HS-5 (cell line): Measurements from ENCODE around the gene PRKCZ.

Source experiments
- DNase-seq: peaks from one replicate; pipeline ENCODE4 v3.0.0-alpha.2; 2012; ENCODE audit warnings: low read depth

PRKCZ gene

GRCh38 chr1:2024887-2025286 lies 25.3 kb upstream of the PRKCZ start:
- DNase-seq, result no peak

GRCh38 chr1:2025491-2025981 lies 24.7 kb upstream of the PRKCZ start:
- DNase-seq, result no peak

GRCh38 chr1:2027961-2028583 lies 22.1 kb upstream of the PRKCZ start:
- no peak for DNase-seq

GRCh38 chr1:2028870-2029560 lies 21.2 kb upstream of the PRKCZ start:
- no peak for DNase-seq

- no peak for DNase-seq
These were observed 20.6 kb upstream of the PRKCZ start for GRCh38 chr1:2029561-2029960.

GRCh38 chr1:2030076-2030871 lies 19.9 kb upstream of the PRKCZ start:
- no peak for DNase-seq

- no peak for DNase-seq
These were observed 18.4 kb upstream of the PRKCZ start for GRCh38 chr1:2031546-2032540.

- DNase-seq, result no peak
These were observed 17.5 kb upstream of the PRKCZ start for GRCh38 chr1:2032737-2033136.

GRCh38 chr1:2033165-2033564 lies 17.0 kb upstream of the PRKCZ start:
- DNase-seq, result no peak

GRCh38 chr1:2036287-2036686 lies 13.9 kb upstream of the PRKCZ start:
- DNase-seq, result no peak

- DNase-seq, result no peak
These were observed 12.8 kb upstream of the PRKCZ start for GRCh38 chr1:2037314-2037979.

GRCh38 chr1:2038229-2038628 lies 12.0 kb upstream of the PRKCZ start:
- DNase-seq, result no peak

GRCh38 chr1:2039251-2039650 lies 11.0 kb upstream of the PRKCZ start:
- DNase-seq, result no peak

- DNase-seq, result no peak
These were observed 8.9 kb upstream of the PRKCZ start for GRCh38 chr1:2041305-2041704.

GRCh38 chr1:2041887-2042286 lies 8.3 kb upstream of the PRKCZ start:
- no peak for DNase-seq

- DNase-seq, result no peak
These were observed 7.1 kb upstream of the PRKCZ start for GRCh38 chr1:2042830-2043773.

GRCh38 chr1:2043886-2044285 lies 6.3 kb upstream of the PRKCZ start:
- no peak for DNase-seq

- no peak for DNase-seq
These were observed 5.5 kb upstream of the PRKCZ start for GRCh38 chr1:2044510-2045319.
